Measurements from ENCODE around the gene UST.
"Not testable (repeated sequence)": the region's sequence is repeated elsewhere in the genome, so short reads cannot be mapped to it uniquely, and the experiment has no call there.

GRCh38 chr6:149039025-149039424 is 292.2 kb downstream of the UST start:
- TF ChIP-seq, protein P1, sequence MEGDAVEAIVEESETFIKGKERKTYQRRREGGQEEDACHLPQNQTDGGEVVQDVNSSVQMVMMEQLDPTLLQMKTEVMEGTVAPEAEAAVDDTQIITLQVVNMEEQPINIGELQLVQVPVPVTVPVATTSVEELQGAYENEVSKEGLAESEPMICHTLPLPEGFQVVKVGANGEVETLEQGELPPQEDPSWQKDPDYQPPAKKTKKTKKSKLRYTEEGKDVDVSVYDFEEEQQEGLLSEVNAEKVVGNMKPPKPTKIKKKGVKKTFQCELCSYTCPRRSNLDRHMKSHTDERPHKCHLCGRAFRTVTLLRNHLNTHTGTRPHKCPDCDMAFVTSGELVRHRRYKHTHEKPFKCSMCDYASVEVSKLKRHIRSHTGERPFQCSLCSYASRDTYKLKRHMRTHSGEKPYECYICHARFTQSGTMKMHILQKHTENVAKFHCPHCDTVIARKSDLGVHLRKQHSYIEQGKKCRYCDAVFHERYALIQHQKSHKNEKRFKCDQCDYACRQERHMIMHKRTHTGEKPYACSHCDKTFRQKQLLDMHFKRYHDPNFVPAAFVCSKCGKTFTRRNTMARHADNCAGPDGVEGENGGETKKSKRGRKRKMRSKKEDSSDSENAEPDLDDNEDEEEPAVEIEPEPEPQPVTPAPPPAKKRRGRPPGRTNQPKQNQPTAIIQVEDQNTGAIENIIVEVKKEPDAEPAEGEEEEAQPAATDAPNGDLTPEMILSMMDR (IDR thresholded peaks at IDR 0.05; ENCODE audit: insufficient read depth, low read length, poor library complexity, severe bottlenecking), result not testable (repeated sequence)
- TF ChIP-seq EZH2phosphoT487 (conservative IDR thresholded peaks at IDR 0.05; ENCODE audit: low read length), result not testable (repeated sequence)

Measured in SU-DHL-6 (cell line).